Mucosa of stomach (tissue), 1 donor: ENCODE results near the gene BABAM2.

Experiments used
- H3K27me3 ChIP-seq: one replicate; pipeline ENCODE4 v1.7.0; 2013; ENCODE audit warnings: mild to moderate bottlenecking, low read length; ENCODE audit not compliant: control insufficient read depth, insufficient read depth
- H3K36me3 ChIP-seq: one replicate; pipeline ENCODE4 v1.7.0; 2013; ENCODE audit warnings: low read length; ENCODE audit not compliant: control insufficient read depth, insufficient read depth
- H3K4me1 ChIP-seq: one replicate; pipeline ENCODE4 v1.7.0; 2013; ENCODE audit warnings: mild to moderate bottlenecking, low read length; ENCODE audit not compliant: control insufficient read depth, insufficient read depth
- H3K4me3 ChIP-seq: one replicate; pipeline ENCODE4 v1.7.0; 2013; ENCODE audit warnings: low read length
- H3K9ac ChIP-seq: one replicate; pipeline ENCODE4 v1.7.0; 2013; ENCODE audit warnings: mild to moderate bottlenecking, low read length, moderate library complexity
- H3K9me3 ChIP-seq: one replicate; pipeline ENCODE4 v1.7.0; 2013; ENCODE audit warnings: mild to moderate bottlenecking, low read length, moderate library complexity; ENCODE audit not compliant: control insufficient read depth
- donor health status: Pancreatic carcinoma.

The BABAM2 gene

GRCh38 chr2:28188436-28188835 lies 297.9 kb downstream of the BABAM2 start:
- Histone ChIP-seq H3K27me3 (no peaks in the 10 kb centered on the region), H3K4me1 (no peaks in the 10 kb centered on the region), H3K36me3 (no peaks in the 10 kb centered on the region), H3K4me3 (no peak overlapping the region), H3K9me3 (no peaks in the 10 kb centered on the region), H3K9ac (no peak overlapping the region)

GRCh38 chr2:28193630-28194403 lies 303.3 kb downstream of the BABAM2 start:
- no peaks in the 10 kb centered on the region for H3K36me3 ChIP-seq
- H3K9ac ChIP-seq: no peak overlapping the region
- H3K4me3 ChIP-seq: no peak overlapping the region
- no peaks in the 10 kb centered on the region for H3K9me3 ChIP-seq
- peaks cover 6% of the 10 kb centered on the region for H3K4me1 ChIP-seq
- H3K27me3 ChIP-seq: no peaks in the 10 kb centered on the region

GRCh38 chr2:28199995-28200679 lies 309.6 kb downstream of the BABAM2 start:
- H3K9me3 ChIP-seq: no peaks in the 10 kb centered on the region
- H3K4me1 ChIP-seq: peaks cover 6% of the 10 kb centered on the region
- H3K36me3 ChIP-seq: no peaks in the 10 kb centered on the region
- H3K9ac ChIP-seq: no peak overlapping the region
- H3K4me3 ChIP-seq: no peak overlapping the region
- H3K27me3 ChIP-seq: no peaks in the 10 kb centered on the region

GRCh38 chr2:28201671-28202180 lies 311.2 kb downstream of the BABAM2 start:
- Histone ChIP-seq H3K4me1 (peaks cover 6% of the 10 kb centered on the region), H3K27me3 (no peaks in the 10 kb centered on the region), H3K4me3 (no peak overlapping the region), H3K9me3 (no peaks in the 10 kb centered on the region), H3K36me3 (no peaks in the 10 kb centered on the region), H3K9ac (no peak overlapping the region)

GRCh38 chr2:28202719-28203118 lies 312.2 kb downstream of the BABAM2 start:
- Histone ChIP-seq H3K9me3 (no peaks in the 10 kb centered on the region), H3K4me1 (no peaks in the 10 kb centered on the region), H3K27me3 (no peaks in the 10 kb centered on the region), H3K36me3 (no peaks in the 10 kb centered on the region), H3K9ac (no peak overlapping the region), H3K4me3 (no peak overlapping the region)

GRCh38 chr2:28206762-28207161 lies 316.2 kb downstream of the BABAM2 start:
- Histone ChIP-seq H3K9me3 (no peaks in the 10 kb centered on the region), H3K27me3 (no peaks in the 10 kb centered on the region), H3K4me1 (peaks cover 21% of the 10 kb centered on the region), H3K36me3 (no peaks in the 10 kb centered on the region), H3K4me3 (no peak overlapping the region), H3K9ac (no peak overlapping the region)

GRCh38 chr2:28209261-28209691 lies 318.7 kb downstream of the BABAM2 start:
- no peak overlapping the region for H3K9ac ChIP-seq
- no peaks in the 10 kb centered on the region for H3K9me3 ChIP-seq
- H3K27me3 ChIP-seq: no peaks in the 10 kb centered on the region
- H3K4me3 ChIP-seq: no peak overlapping the region
- no peaks in the 10 kb centered on the region for H3K36me3 ChIP-seq
- peaks cover 21% of the 10 kb centered on the region for H3K4me1 ChIP-seq

- H3K4me3 ChIP-seq: no peak overlapping the region
- peaks cover 21% of the 10 kb centered on the region for H3K4me1 ChIP-seq
- no peaks in the 10 kb centered on the region for H3K9me3 ChIP-seq
- H3K27me3 ChIP-seq: no peaks in the 10 kb centered on the region
- H3K9ac ChIP-seq: no peak overlapping the region
- H3K36me3 ChIP-seq: no peaks in the 10 kb centered on the region
These were observed 319.3 kb downstream of the BABAM2 start for GRCh38 chr2:28209864-28210263.

- H3K36me3 ChIP-seq: no peaks in the 10 kb centered on the region
- no peaks in the 10 kb centered on the region for H3K27me3 ChIP-seq
- H3K9me3 ChIP-seq: no peaks in the 10 kb centered on the region
- H3K4me1 ChIP-seq: peaks cover 21% of the 10 kb centered on the region
- no peak overlapping the region for H3K9ac ChIP-seq
- no peak overlapping the region for H3K4me3 ChIP-seq
These were observed 320.0 kb downstream of the BABAM2 start for GRCh38 chr2:28210535-28210934.

- Histone ChIP-seq H3K36me3 (no peaks in the 10 kb centered on the region), H3K27me3 (no peaks in the 10 kb centered on the region), H3K9ac (no peak overlapping the region), H3K4me3 (no peak overlapping the region), H3K9me3 (no peaks in the 10 kb centered on the region), H3K4me1 (peaks cover 14% of the 10 kb centered on the region)
These were observed 325.8 kb downstream of the BABAM2 start for GRCh38 chr2:28216331-28216730.

- no peaks in the 10 kb centered on the region for H3K27me3 ChIP-seq
- no peak overlapping the region for H3K4me3 ChIP-seq
- no peaks in the 10 kb centered on the region for H3K36me3 ChIP-seq
- H3K9ac ChIP-seq: no peak overlapping the region
- peaks cover 14% of the 10 kb centered on the region for H3K4me1 ChIP-seq
- H3K9me3 ChIP-seq: no peaks in the 10 kb centered on the region
These were observed 326.7 kb downstream of the BABAM2 start for GRCh38 chr2:28217042-28217740.

- Histone ChIP-seq H3K4me1 (peaks cover 14% of the 10 kb centered on the region), H3K36me3 (no peaks in the 10 kb centered on the region), H3K9ac (no peak overlapping the region), H3K9me3 (no peaks in the 10 kb centered on the region), H3K4me3 (no peak overlapping the region), H3K27me3 (no peaks in the 10 kb centered on the region)
These were observed 328.6 kb downstream of the BABAM2 start for GRCh38 chr2:28219138-28219537.
